A549 (cell line): Measurements from ENCODE around the gene MARF1. TPM values are rescaled to one million over a fixed set of nuclear protein-coding genes. Genes with fewer than 3 reads are reported as not detected.

Experiments used
- ATAC-seq, 2 experiments: fragments of 200-7000 bp in 1 of 2; fragments of >200 bp in 1 of 2; cut with Nextera tagmentation in 1 of 2; cut with Tn5 transposase in 1 of 2; 3 replicates each; pipeline versions ENCODE4 v1.8.0 to v1.9.1; 2018 to 2020; ENCODE audit warnings: mild to moderate bottlenecking in 1 of 2, moderate library complexity in 1 of 2
- CTCF ChIA-PET: fragments of 300-600 bp; sonication (Branson Sonifier 250); formaldehyde crosslinking; extraction: SDS; loops from one replicate; lab custom pipeline; 2021; ENCODE audit warnings: antibody characterized with exemption, inconsistent platforms; lab: Yijun Ruan, JAX
- POLR2A ChIA-PET: fragments of 350-600 bp; formaldehyde crosslinking; extraction: SDS; loops from one replicate; lab custom pipeline; 2021; ENCODE audit warnings: antibody characterized with exemption, inconsistent platforms; lab: Yijun Ruan, JAX
- DNase-seq, 2 experiments: peaks; one replicate each; pipeline versions ENCODE4 v3.0.0 to v3.0.0-alpha.2; 2011 to 2016; ENCODE audit warnings: low read depth in 1 of 2, low spot score in 1 of 2
- FAIRE-seq: peaks from 2 replicates; lab custom pipeline; 2011; peaks lifted over from hg19 to GRCh38; lab: Jason Lieb, UNC
- H3K27ac ChIP-seq, 2 experiments: fragments of >200 bp; sonication (Bioruptor Twin); formaldehyde crosslinking; 3 replicates each; pipeline ENCODE4 v1.5.1; 2016 to 2017
- H3K4me1 ChIP-seq: fragments of >200 bp; sonication (Bioruptor Twin); formaldehyde crosslinking; 3 replicates; pipeline ENCODE4 v1.6.1; 2016
- H3K4me2 ChIP-seq: fragments of >200 bp; sonication (Bioruptor Twin); formaldehyde crosslinking; 3 replicates; pipeline ENCODE4 v1.6.1; 2016
- H3K4me3 ChIP-seq: fragments of >200 bp; sonication (Bioruptor Twin); formaldehyde crosslinking; 3 replicates; pipeline ENCODE4 v1.5.1; 2016
- H3K9me3 ChIP-seq: fragments of >200 bp; sonication (Bioruptor Twin); formaldehyde crosslinking; 3 replicates; pipeline ENCODE4 v1.6.1; 2016
- CBX8 ChIP-seq: fragments of 200-600 bp; sonication (generic); IDR thresholded peaks from 2 replicates; pipeline ENCODE4 v1.6.1; 2016
- CEBPB ChIP-seq, 2 experiments: fragments of >200 bp in 1 of 2; sonication (Bioruptor Twin) in 1 of 2; formaldehyde crosslinking in 1 of 2; IDR thresholded peaks; 2 replicates each; pipeline ENCODE4 v1.6.1; 2012 to 2016
- EHMT2 ChIP-seq: fragments of 200-600 bp; sonication (generic); IDR thresholded peaks from 2 replicates; pipeline ENCODE4 v1.6.1; 2016; ENCODE audit warnings: antibody characterized with exemption, low read depth, mild to moderate bottlenecking, moderate library complexity
- EP300 ChIP-seq, 2 experiments: fragments of >200 bp; sonication (Bioruptor Twin); formaldehyde crosslinking; IDR thresholded peaks; 2 replicates in 1 of 2; 3 replicates in 1 of 2; pipeline ENCODE4 v1.6.1; 2016 to 2017
- FOXS1 ChIP-seq: fragments of 250-450 bp; sonication (Bioruptor Pico); IDR thresholded peaks from 2 replicates; pipeline ENCODE4 v1.5.0; 2020; ENCODE audit warnings: mild to moderate bottlenecking, moderate library complexity
- GATA3 ChIP-seq: IDR thresholded peaks from 2 replicates; pipeline ENCODE4 v1.6.1; 2012; ENCODE audit warnings: borderline replicate concordance
- HOXA7 ChIP-seq: fragments of 250-450 bp; sonication (Bioruptor Pico); IDR thresholded peaks from 2 replicates; pipeline ENCODE4 v1.5.0; 2020; ENCODE audit warnings: mild to moderate bottlenecking, moderate library complexity
- HOXB13 ChIP-seq: fragments of 250-450 bp; sonication (Bioruptor Pico); IDR thresholded peaks from 2 replicates; pipeline ENCODE4 v1.5.0; 2020; ENCODE audit warnings: low read depth, mild to moderate bottlenecking, moderate library complexity
- MYC ChIP-seq: IDR thresholded peaks from 2 replicates; pipeline ENCODE4 v1.6.1; 2012; ENCODE audit warnings: mild to moderate bottlenecking, inconsistent platforms, low read length, improper control_type of control experiment, borderline replicate concordance
- NR3C1 ChIP-seq: fragments of >200 bp; sonication (Bioruptor Twin); formaldehyde crosslinking; IDR thresholded peaks from 3 replicates; pipeline ENCODE4 v1.6.1; 2017
- POLR2A ChIP-seq: IDR thresholded peaks from 2 replicates; pipeline ENCODE4 v1.6.1; 2012; ENCODE audit warnings: mild to moderate bottlenecking, low read length
- RAD21 ChIP-seq, 2 experiments: fragments of >200 bp in 1 of 2; sonication (Bioruptor Twin) in 1 of 2; formaldehyde crosslinking in 1 of 2; IDR thresholded peaks in 1 of 2; conservative IDR thresholded peaks in 1 of 2; 2 replicates in 1 of 2; 3 replicates in 1 of 2; pipeline ENCODE4 v1.6.1; 2012 to 2018; ENCODE audit warnings: inconsistent platforms in 1 of 2
- RCOR1 ChIP-seq: fragments of 150-350 bp; IDR thresholded peaks from 2 replicates; pipeline ENCODE4 v1.6.1; 2014; ENCODE audit warnings: antibody characterized with exemption, low read length, low read depth
- RFX5 ChIP-seq: fragments of 450-650 bp; IDR thresholded peaks from 2 replicates; pipeline ENCODE4 v1.7.1; 2014; ENCODE audit warnings: antibody characterized with exemption, mild to moderate bottlenecking, moderate library complexity
- SMC3 ChIP-seq: fragments of >200 bp; sonication (Bioruptor Twin); formaldehyde crosslinking; IDR thresholded peaks from 3 replicates; pipeline ENCODE4 v1.6.1; 2018; ENCODE audit warnings: inconsistent platforms
- SREBF2 ChIP-seq: fragments of 450-650 bp; IDR thresholded peaks from 2 replicates; pipeline ENCODE4 v1.6.1; 2014; ENCODE audit warnings: mild to moderate bottlenecking, moderate library complexity
- WGBS: methylation state at CpG from one replicate; pipeline ENCODE4 v1.1.6; 2017; ENCODE audit errors: missing lambda C conversion rate; 5-methylcytosine and 5-hydroxymethylcytosine counted together
- polyA plus RNA-seq, 4 experiments: library from polyadenylated mRNA; depleted of rRNA in 3 of 4; stranded (reverse); fragments of >200 nt; fragmentation: RNase III in 1 of 4; extraction: RNeasy Plus Mini Kit Qiagen cat#74134 plus additional on column Dnase treatment in 1 of 4; gene quantifications; 2 replicates in 3 of 4; 3 replicates in 1 of 4; pipeline ENCODE4 v1.2.3, GENCODE V29; 2011 to 2017
- TF ChIP-seq, protein P1 (sequence below): IDR thresholded peaks from 2 replicates; pipeline ENCODE4 v1.6.1; 2012
- TF ChIP-seq, protein P2 (sequence below): fragments of 150-350 bp; IDR thresholded peaks from 2 replicates; pipeline ENCODE4 v1.6.1; 2014; ENCODE audit warnings: low read depth, mild to moderate bottlenecking, low read length
- TF ChIP-seq, protein P3 (sequence below): fragments of >200 bp; sonication (Bioruptor Twin); formaldehyde crosslinking; IDR thresholded peaks from 2 replicates; pipeline ENCODE4 v1.6.1; 2016
- TF ChIP-seq, protein P4 (sequence below): fragments of >200 bp; sonication (Bioruptor Twin); formaldehyde crosslinking; IDR thresholded peaks from 3 replicates; pipeline ENCODE4 v1.5.1; 2016

MARF1 gene
- polyA plus RNA-seq, 2 of the 4 experiments (the other 2 are of a cell fraction) = 11.6 to 28.2 TPM

DNA sequence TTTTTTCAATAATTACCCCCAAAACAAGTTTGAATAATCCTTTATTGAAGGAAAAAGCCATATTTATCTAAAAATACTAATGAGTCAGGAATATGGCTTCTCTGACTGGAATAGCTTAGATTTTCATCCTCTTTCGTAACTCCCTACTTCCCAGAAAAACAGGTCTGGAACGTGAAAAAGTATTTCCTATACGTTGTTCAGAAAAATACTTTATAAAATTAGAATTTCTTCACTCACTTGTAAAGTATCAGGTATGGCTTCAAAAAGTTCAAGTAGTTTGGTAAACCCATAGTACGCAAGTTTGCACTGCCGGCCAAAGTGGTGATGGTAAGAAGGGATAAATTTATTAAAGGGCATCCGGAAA lies 33.7 kb downstream of the MARF1 start:
- DNase-seq = no peak
- no peak overlapping the region for H3K27ac ChIP-seq
- H3K4me2 ChIP-seq = no peak overlapping the region
- no peak for ATAC-seq
- H3K4me3 ChIP-seq = no peak overlapping the region
- FAIRE-seq = no peak
- TF ChIP-seq HOXA7 (CRISPR knock-in tag) (no peak), RCOR1 (no peak), CEBPB (IDR thresholded peaks at IDR 0.05) (no peak), CBX8 (no peak), SMC3 (no peak), EHMT2 (no peak), GATA3 (no peak), SREBF2 (no peak), HOXB13 (CRISPR knock-in tag) (no peak), POLR2A (no peak)
- TF ChIP-seq, protein P1, sequence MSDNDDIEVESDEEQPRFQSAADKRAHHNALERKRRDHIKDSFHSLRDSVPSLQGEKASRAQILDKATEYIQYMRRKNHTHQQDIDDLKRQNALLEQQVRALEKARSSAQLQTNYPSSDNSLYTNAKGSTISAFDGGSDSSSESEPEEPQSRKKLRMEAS = no peak
- TF ChIP-seq, protein P2, sequence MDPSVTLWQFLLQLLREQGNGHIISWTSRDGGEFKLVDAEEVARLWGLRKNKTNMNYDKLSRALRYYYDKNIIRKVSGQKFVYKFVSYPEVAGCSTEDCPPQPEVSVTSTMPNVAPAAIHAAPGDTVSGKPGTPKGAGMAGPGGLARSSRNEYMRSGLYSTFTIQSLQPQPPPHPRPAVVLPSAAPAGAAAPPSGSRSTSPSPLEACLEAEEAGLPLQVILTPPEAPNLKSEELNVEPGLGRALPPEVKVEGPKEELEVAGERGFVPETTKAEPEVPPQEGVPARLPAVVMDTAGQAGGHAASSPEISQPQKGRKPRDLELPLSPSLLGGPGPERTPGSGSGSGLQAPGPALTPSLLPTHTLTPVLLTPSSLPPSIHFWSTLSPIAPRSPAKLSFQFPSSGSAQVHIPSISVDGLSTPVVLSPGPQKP = no peak
- no peaks in the 10 kb centered on the region for H3K9me3 ChIP-seq
- ChIA-PET POLR2A (no interaction called here), CTCF (interaction anchor here (0.9 to 1.8 kb wide), 4 partner anchors 10 to 54 kb away, joined by 3 to 4 read pairs (median 3); no protein-coding TSS in a partner anchor)
- 94% methylated on average over 6 of the region's 6 CpGs for WGBS
- 0 out of 3 replicates have a peak, but pooled peaks cover 4% of the 10 kb centered on the region for H3K4me1 ChIP-seq

DNA sequence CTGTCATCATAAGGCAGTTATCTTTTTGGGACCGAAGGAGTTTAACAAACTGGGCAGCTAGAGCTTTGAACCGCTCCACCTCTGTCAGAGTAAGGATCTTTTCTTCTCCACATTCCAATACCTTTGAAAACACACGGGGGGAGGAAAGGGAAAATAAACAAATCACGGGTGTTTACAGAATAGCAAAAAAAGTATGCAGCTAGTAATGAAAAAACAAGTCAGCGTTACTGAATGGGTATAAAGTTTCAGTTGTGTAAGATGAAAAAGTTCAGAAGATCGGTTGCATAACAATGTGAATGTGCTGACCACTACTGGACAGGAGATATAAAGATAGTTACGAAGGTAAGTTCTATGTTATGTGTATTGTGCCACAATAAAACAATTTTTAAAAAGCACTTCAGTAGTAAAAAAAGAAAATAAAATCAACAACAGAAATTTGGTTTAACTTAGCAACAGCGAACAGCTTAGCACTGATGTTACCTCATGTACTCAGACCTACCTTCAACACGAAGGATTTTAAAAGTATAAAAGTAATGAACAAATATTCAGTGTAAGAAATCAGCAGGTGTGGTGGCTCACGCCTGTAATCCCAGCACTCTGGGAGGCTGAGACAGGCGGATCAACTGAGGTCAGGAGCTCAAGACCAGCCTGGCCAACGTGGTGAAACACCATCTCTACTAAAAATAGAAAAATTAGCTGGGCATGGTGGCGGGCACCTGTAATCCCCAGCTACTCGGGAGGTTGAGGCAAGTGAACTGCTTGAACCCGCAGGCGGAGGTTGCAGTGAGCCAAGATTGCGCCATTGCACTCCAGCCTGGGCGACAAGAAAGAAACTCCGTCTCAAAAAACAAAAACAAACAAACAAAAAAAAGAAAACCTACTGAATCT lies 34.3 kb downstream of the MARF1 start:
- Histone ChIP-seq H3K4me3 (no peak overlapping the region), H3K4me2 (no peak overlapping the region), H3K4me1 (0 out of 3 replicates have a peak, but pooled peaks cover 1% of the 10 kb centered on the region), H3K9me3 (no peaks in the 10 kb centered on the region), H3K27ac (no peak overlapping the region)
- ATAC-seq = no peak
- ChIA-PET CTCF (interaction anchor here (0.9 to 2.0 kb wide), 6 partner anchors 11 to 181 kb away, joined by 3 to 6 read pairs (median 3); partner anchors contain the start of gene MARF1), POLR2A (no interaction called here)
- DNase-seq = no peak
- no peak for TF ChIP-seq EP300 (IDR thresholded peaks at IDR 0.05)
- TF ChIP-seq, protein P3, sequence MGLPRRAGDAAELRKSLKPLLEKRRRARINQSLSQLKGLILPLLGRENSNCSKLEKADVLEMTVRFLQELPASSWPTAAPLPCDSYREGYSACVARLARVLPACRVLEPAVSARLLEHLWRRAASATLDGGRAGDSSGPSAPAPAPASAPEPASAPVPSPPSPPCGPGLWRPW = no peak
- no peak for TF ChIP-seq MYC
- peak; percentile 23 to 34; a peak in 2 of 5 replicates for TF ChIP-seq RAD21 (conservative IDR thresholded peaks at IDR 0.05 in 1 of 2, IDR thresholded peaks at IDR 0.05 in 1 of 2)
- TF ChIP-seq, protein P4, sequence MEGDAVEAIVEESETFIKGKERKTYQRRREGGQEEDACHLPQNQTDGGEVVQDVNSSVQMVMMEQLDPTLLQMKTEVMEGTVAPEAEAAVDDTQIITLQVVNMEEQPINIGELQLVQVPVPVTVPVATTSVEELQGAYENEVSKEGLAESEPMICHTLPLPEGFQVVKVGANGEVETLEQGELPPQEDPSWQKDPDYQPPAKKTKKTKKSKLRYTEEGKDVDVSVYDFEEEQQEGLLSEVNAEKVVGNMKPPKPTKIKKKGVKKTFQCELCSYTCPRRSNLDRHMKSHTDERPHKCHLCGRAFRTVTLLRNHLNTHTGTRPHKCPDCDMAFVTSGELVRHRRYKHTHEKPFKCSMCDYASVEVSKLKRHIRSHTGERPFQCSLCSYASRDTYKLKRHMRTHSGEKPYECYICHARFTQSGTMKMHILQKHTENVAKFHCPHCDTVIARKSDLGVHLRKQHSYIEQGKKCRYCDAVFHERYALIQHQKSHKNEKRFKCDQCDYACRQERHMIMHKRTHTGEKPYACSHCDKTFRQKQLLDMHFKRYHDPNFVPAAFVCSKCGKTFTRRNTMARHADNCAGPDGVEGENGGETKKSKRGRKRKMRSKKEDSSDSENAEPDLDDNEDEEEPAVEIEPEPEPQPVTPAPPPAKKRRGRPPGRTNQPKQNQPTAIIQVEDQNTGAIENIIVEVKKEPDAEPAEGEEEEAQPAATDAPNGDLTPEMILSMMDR = peak; percentile 18; the same call in 1 of the 3 replicates
- no peak for TF ChIP-seq EHMT2
- TF ChIP-seq NR3C1 = no peak
- no peak for TF ChIP-seq FOXS1 (CRISPR knock-in tag)
- peak; percentile 18 to 24; a peak in 1 of 4 replicates for TF ChIP-seq CEBPB (IDR thresholded peaks at IDR 0.05)
- TF ChIP-seq RFX5 = no peak
- FAIRE-seq = no peak
- 82% methylated on average over 19 of the region's 19 CpGs for WGBS
